Aorta (tissue), 5 donors: Measurements from ENCODE around the gene GPR107. TPM values are rescaled to one million over a fixed set of nuclear protein-coding genes. Genes with fewer than 3 reads are reported as not detected.

Experiments used
- ATAC-seq: fragments of 200-7000 bp; cut with Tn5 transposase; one replicate; pipeline ENCODE4 v1.9.1; 2022; ENCODE audit warnings: moderate library complexity; ENCODE audit not compliant: low FRiP score
- DNase-seq, 2 donors: peaks; one replicate each; pipeline ENCODE4 v3.0.0-alpha.2; 2020
- H3K27ac ChIP-seq, 2 donors: one replicate each; pipeline ENCODE4 v1.5.1; 2013; ENCODE audit warnings: low read length in 2 of 2, mild to moderate bottlenecking in 2 of 2, moderate library complexity in 2 of 2, control low read depth in 1 of 2, inconsistent platforms in 1 of 2, low read depth in 1 of 2
- H3K27me3 ChIP-seq, 2 donors: one replicate each; pipeline ENCODE4 v1.6.1; 2013; ENCODE audit warnings: control low read depth in 1 of 2, low read length in 1 of 2, mild to moderate bottlenecking in 1 of 2, moderate library complexity in 1 of 2; ENCODE audit not compliant: insufficient read depth in 2 of 2, control insufficient read depth in 1 of 2
- H3K36me3 ChIP-seq, 2 donors: one replicate each; pipeline ENCODE4 v1.6.1; 2013; ENCODE audit warnings: control low read depth in 1 of 2, low read length in 1 of 2, mild to moderate bottlenecking in 1 of 2; ENCODE audit not compliant: insufficient read depth in 2 of 2, control insufficient read depth in 1 of 2
- H3K4me1 ChIP-seq, 2 donors: one replicate each; pipeline ENCODE4 v1.6.1; 2013; ENCODE audit warnings: low read length in 2 of 2, control low read depth in 1 of 2, mild to moderate bottlenecking in 1 of 2, moderate library complexity in 1 of 2; ENCODE audit not compliant: insufficient read depth in 2 of 2, control insufficient read depth in 1 of 2
- H3K4me3 ChIP-seq, 2 donors: one replicate each; pipeline ENCODE4 v1.5.1; 2013; ENCODE audit warnings: low read length in 2 of 2, control low read depth in 1 of 2, mild to moderate bottlenecking in 1 of 2
- H3K9me3 ChIP-seq: one replicate; pipeline ENCODE4 v1.6.1; 2013; ENCODE audit warnings: mild to moderate bottlenecking, low read length; ENCODE audit not compliant: control insufficient read depth
- WGBS, 2 donors: extraction: QIAGEN DNeasy Blood & Tissue Kit; methylation state at CpG; one replicate each; pipeline ENCODE4 v1.1.7; 2013; 5-methylcytosine and 5-hydroxymethylcytosine counted together
- intact Hi-C, 2 donors: fragments of 100-400 bp; cut with DNase I; formaldehyde crosslinking; loops; one replicate each; pipeline versions ENCODE4 v1.14.2 to v1.15.0; 2022
- polyA plus RNA-seq, 2 donors: library from polyadenylated mRNA; stranded (reverse); fragments of 200-250 nt; gene quantifications; one replicate each; pipeline ENCODE4 v1.2.3, GENCODE V29; 2013
- total RNA-seq, 2 donors: library from RNA; stranded (reverse); fragmentation: NEBNext Ultra II Directional; extraction: Animal tissue kit (Norgen Biotek cat#: 25700); gene quantifications; one replicate each; pipeline ENCODE4 v1.2.1, GENCODE V29; 2021
- donor health status: healthy with polysubstance abuse.
- donor health status: Bipolar disorder and iron deficiency.
- donor health status: DM: no; HTN: no; CAD: no.
- donor health status: DM: no; HTN: no; CAD: no.
- donor health status: DM: yes; HTN: yes; CAD: no.

Gene GPR107
- total and polyA plus RNA-seq, 4 donors = 7.4 to 48.2 (median 35.1) TPM

DNA sequence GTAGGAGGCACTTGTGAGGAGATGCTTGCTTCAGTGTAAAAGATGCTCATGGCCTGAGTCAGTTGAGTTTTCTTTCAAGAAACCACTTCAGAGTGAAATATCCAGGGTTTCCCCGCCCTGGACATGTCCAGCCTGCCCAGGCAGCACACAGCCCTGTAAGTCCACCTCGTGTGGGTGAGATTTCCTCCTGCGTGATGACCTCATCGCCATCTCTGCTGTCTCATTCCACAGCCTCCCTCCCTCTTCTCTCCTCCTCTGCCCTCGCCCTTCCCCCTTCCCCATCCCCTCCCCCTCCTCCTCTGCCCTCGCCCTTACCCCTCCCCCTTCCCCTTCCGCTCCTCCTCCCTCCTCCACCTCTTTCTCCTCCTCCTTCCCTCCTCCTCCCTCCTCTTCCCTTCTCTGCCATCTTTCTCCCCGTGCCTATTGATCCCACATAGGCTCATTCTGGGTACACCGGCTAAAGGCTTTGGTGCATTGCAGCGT, 84.5 kb downstream of the GPR107 start:
- DNase-seq (peak in 1 of 2 donors; percentile 77), ATAC-seq (peak; percentile 33)
- intact Hi-C loops = no loop called here
- Histone ChIP-seq H3K4me3 (no peak overlapping the region), H3K4me1 (no peaks in the 10 kb centered on the region), H3K9me3 (no peaks in the 10 kb centered on the region), H3K36me3 (peaks cover 1 to 2% of the 10 kb centered on the region in 2 donors), H3K27ac (no peak overlapping the region), H3K27me3 (no peaks in the 10 kb centered on the region)
- 36 to 41% methylated on average over 10 of the region's 10 CpGs for WGBS, 2 donors

DNA sequence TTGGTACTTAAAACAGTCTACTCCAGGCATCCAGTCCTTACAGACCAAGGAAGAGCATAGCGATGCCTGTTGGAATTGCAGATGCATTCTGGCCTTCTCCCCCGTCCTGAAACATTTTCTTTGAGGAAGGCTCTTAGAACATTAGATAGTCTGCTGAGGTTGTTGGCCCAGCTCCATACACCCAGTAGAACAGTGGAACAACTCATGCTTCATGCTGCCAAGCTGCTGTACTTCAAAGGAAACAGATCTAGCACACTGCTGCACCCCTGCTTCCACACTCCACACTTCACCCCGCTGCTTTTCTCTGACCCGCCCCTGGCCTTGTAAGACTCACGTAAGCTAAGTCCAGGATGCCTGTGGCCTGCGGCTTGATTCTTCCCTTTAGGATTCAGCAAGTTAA, 85.1 kb downstream of the GPR107 start:
- intact Hi-C loops = no loop called here

DNA sequence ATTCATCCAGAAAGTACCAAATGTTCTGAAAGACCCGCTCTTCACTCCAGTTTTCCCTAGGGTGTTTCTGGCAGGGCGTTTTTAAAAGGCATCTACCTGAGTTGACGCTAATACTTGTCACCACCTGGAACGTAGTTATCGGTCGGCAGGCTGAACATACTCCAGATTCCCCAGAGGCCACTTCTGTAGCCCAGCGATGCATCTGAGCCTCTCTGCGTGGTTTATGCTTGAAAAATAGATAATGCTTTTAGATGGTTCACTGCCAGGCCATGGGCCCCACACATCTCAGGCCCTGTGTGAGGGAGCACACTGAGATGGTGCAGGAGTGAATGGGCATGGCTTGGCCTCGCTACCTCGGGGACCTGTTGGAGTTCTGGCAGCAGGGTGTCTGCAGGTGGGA, 85.5 kb downstream of the GPR107 start:
- intact Hi-C loops = no loop called here
- no peak overlapping the region for H3K4me3 ChIP-seq
- WGBS, 2 donors = 91 to 92% methylated on average over 10 of the region's 10 CpGs
- no peak for ATAC-seq
- H3K36me3 ChIP-seq = peaks cover 0 to 2% of the 10 kb centered on the region in 2 donors
- H3K27me3 ChIP-seq = no peaks in the 10 kb centered on the region
- H3K4me1 ChIP-seq = no peaks in the 10 kb centered on the region
- no peaks in the 10 kb centered on the region for H3K9me3 ChIP-seq
- no peak for DNase-seq
- no peak overlapping the region for H3K27ac ChIP-seq

More for the DNA sequence above, 85.1 kb downstream of the GPR107 start:
- Histone ChIP-seq H3K27me3 (no peaks in the 10 kb centered on the region), H3K4me3 (no peak overlapping the region), H3K9me3 (no peaks in the 10 kb centered on the region), H3K27ac (peak overlapping the region in 1 of 2 donors; percentile 11), H3K4me1 (no peaks in the 10 kb centered on the region), H3K36me3 (peaks cover 0 to 2% of the 10 kb centered on the region in 2 donors)
- WGBS, 2 donors = 30 to 37% methylated on average over 6 of the region's 6 CpGs
- ATAC-seq (peak; percentile 80), DNase-seq (peak in 1 of 2 donors; percentile 80)

DNA sequence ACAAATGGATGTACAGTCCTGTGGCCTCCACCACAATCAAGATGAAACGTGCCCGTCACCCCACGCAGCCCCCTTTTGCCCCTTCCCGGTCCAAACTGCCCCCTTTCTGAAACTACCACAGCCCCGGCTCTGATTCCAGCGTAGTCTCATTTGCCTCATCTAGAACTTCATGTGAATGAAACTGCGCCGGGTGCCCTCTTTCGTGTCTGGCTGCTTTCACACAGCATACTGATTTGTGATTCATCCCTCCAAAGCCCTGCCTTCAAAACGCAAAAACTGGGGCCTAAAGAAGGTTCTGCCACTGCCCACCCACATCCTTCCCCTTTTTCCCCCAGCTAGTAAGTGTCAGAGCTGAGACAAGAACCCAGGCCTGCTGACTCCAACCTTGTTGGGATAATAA, 87.0 kb downstream of the GPR107 start:
- no peaks in the 10 kb centered on the region for H3K27me3 ChIP-seq
- no peaks in the 10 kb centered on the region for H3K9me3 ChIP-seq
- intact Hi-C loops = no loop called here
- DNase-seq = no peak
- WGBS, 2 donors = 92 to 93% methylated on average over 10 of the region's 10 CpGs
- H3K4me3 ChIP-seq = no peak overlapping the region
- no peak for ATAC-seq
- H3K4me1 ChIP-seq = no peaks in the 10 kb centered on the region
- H3K36me3 ChIP-seq = peaks cover 0 to 2% of the 10 kb centered on the region in 2 donors
- H3K27ac ChIP-seq = no peak overlapping the region

DNA sequence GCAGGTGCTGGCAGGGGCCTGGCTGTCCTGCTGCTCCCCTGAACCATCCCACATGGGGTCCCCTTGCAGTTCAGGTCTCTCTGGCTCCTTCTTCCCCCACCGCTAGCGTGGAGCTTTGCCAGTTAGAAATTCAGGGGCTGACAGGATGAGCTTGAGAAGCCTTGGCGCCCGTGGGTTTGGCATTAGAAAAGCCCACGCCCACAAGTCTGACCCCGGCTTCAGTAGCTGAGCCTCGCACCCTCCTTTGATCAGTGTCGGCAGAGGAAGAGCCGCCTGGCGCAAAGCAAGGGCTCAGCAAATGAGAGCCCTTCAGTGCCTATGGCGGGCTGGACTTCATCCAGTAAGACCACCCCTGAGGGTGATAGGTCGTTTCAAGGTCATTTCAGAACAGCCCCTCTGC, 88.3 kb downstream of the GPR107 start:
- Histone ChIP-seq H3K27ac (no peak overlapping the region), H3K36me3 (peaks cover 0 to 1% of the 10 kb centered on the region in 2 donors), H3K27me3 (no peaks in the 10 kb centered on the region), H3K4me1 (no peaks in the 10 kb centered on the region), H3K4me3 (no peak overlapping the region), H3K9me3 (no peaks in the 10 kb centered on the region)
- intact Hi-C loops = no loop called here
- 82 to 86% methylated on average over 12 of the region's 12 CpGs for WGBS, 2 donors
- no peak for DNase-seq
- ATAC-seq = no peak

DNA sequence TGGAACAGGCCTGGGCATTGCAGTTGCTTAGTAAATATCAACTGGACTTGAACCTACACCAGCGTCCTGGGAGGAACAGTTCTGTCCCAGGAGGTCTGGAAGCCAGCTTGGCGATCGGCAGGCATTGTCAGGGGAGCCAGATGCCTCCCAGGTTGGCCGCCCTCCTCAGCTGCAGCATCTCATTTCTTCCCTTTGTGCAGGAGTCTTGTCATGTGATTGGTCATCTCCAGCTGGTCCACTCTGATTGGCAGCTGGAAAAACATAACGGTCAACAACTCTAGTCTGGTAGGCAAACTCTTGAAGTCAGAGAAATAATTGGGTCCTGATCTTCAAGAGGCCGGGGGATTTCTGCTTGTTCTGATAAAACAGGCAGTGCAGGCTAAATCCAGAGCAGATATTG, 88.9 kb downstream of the GPR107 start:
- WGBS, 2 donors = 83% methylated on average over 6 of the region's 6 CpGs
- H3K27ac ChIP-seq = no peak overlapping the region
- ATAC-seq = no peak

DNA sequence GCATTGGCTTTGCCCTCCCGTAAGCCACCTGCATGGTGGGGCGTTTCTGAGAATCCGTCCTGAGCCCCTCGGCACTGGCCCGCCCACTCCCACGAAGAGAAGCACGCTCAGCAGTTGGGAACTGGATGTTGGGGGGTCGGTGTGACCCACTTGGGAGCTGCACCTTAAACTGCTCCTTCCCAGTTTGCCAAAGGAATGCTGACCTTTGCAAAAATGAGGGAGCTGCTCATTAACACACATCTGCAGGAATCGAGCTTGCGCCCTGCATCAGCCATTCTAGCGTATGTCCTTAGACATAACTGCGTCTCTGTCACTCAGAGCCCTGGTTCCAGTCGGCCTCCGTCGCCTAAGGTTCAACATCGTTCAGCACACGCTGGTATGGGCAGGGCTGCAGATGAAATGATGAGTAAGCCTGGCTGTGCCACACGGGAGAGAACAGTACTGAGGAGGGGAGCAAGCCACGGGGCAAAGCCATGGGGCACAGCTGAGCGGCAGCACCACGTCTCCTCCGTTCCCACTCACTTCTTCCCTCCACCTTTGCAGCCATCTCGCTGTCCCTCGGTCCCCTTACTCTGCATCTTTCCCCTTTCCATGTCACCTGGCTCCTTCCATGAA, 89.7 kb downstream of the GPR107 start:
- ATAC-seq = no peak
- WGBS, 2 donors = 68 to 70% methylated on average over 24 of the region's 24 CpGs
- H3K4me3 ChIP-seq = no peak overlapping the region
- H3K27me3 ChIP-seq = no peaks in the 10 kb centered on the region
- DNase-seq = no peak
- intact Hi-C loops = no loop called here
- H3K4me1 ChIP-seq = no peaks in the 10 kb centered on the region
- H3K27ac ChIP-seq = no peak overlapping the region
- H3K36me3 ChIP-seq = no peaks in the 10 kb centered on the region
- no peaks in the 10 kb centered on the region for H3K9me3 ChIP-seq

More for the DNA sequence above, 88.9 kb downstream of the GPR107 start:
- Histone ChIP-seq H3K36me3 (no peaks in the 10 kb centered on the region), H3K9me3 (no peaks in the 10 kb centered on the region), H3K4me1 (no peaks in the 10 kb centered on the region), H3K27me3 (no peaks in the 10 kb centered on the region), H3K4me3 (no peak overlapping the region)
- DNase-seq = no peak
- intact Hi-C loops = no loop called here

DNA sequence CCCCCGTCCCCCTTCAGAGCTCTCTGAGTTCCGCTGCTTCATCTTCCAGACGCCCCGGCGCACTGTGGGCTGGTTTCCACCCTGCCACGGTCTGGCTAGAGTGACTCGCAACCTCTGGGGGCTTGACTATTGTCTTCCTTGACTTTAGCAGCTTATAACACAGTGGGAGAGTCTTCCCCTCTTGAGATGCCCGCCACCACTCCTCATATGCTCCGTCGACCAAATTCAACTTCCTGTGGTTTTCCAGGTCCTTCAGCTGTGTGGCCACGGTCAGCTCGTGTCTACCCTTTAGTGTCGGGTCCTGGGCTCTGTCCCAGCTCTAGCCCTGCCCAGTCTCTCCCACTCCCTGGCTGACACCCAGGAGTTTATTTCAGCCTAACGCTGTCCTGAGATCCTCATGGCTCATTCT, 90.3 kb downstream of the GPR107 start:
- Histone ChIP-seq H3K27ac (no peak overlapping the region), H3K4me3 (no peak overlapping the region), H3K36me3 (no peaks in the 10 kb centered on the region), H3K4me1 (no peaks in the 10 kb centered on the region), H3K27me3 (no peaks in the 10 kb centered on the region), H3K9me3 (no peaks in the 10 kb centered on the region)
- intact Hi-C loops = no loop called here
- peak in 1 of 2 donors; percentile 69 for DNase-seq
- WGBS, 2 donors = 6 to 7% methylated on average over 14 of the region's 14 CpGs
- ATAC-seq = peak; percentile 60

DNA sequence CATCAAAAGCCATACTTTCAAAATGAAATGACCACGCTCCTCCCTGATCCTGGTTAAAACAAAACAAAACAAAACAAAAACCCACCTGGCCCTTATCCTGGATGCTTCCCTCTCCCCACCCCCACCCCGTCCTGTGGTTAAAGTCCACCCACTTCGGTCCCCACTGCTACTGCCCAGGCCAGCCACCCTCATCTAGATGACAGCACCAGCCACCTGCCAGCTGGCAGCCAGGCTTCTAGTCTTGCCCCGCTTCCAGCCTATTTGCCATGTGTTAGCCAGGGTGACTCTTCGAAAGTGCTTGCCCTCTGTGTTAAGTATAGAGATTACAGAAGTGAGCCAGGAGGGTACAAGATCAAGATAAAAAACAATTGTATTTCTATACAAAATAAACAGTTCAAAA, 91.0 kb downstream of the GPR107 start:
- Histone ChIP-seq H3K9me3 (no peaks in the 10 kb centered on the region), H3K4me3 (no peak overlapping the region), H3K36me3 (no peaks in the 10 kb centered on the region), H3K4me1 (no peaks in the 10 kb centered on the region), H3K27me3 (no peaks in the 10 kb centered on the region), H3K27ac (no peak overlapping the region)
- 19 to 24% methylated on average over 5 of the region's 5 CpGs for WGBS, 2 donors
- ATAC-seq (no peak), DNase-seq (no peak)
- intact Hi-C loops = no loop called here
